ENCODE measurements around the gene KIF4A.

DNA sequence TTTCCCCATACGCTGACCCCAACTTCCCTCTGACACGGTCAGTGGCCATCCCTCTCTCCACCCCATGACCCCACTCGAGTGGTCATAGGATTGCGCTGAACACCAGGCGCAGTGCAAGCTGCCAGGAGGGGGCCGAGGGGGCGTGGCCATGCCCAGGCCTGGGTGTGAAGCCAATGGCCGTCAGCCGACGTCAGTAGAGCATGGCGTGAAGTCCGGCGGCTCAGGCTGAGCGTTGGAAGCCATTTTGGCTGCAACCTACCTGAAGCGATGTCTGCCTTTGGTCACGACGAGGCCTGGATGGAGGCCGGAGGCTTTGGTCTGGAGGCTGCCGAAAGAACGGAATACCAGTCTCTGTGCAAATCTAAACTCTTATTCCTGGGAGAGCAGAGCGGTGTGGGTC lies 8.0 kb upstream of the KIF4A start, which contains the start of gene RAB41:
- TF ChIP-seq, protein P1, sequence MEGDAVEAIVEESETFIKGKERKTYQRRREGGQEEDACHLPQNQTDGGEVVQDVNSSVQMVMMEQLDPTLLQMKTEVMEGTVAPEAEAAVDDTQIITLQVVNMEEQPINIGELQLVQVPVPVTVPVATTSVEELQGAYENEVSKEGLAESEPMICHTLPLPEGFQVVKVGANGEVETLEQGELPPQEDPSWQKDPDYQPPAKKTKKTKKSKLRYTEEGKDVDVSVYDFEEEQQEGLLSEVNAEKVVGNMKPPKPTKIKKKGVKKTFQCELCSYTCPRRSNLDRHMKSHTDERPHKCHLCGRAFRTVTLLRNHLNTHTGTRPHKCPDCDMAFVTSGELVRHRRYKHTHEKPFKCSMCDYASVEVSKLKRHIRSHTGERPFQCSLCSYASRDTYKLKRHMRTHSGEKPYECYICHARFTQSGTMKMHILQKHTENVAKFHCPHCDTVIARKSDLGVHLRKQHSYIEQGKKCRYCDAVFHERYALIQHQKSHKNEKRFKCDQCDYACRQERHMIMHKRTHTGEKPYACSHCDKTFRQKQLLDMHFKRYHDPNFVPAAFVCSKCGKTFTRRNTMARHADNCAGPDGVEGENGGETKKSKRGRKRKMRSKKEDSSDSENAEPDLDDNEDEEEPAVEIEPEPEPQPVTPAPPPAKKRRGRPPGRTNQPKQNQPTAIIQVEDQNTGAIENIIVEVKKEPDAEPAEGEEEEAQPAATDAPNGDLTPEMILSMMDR (IDR thresholded peaks at IDR 0.05) = no peak
- no peak for TF ChIP-seq POLR2A (IDR thresholded peaks at IDR 0.05)

Data from tibial nerve (tissue), 3 donors.